Effector memory CD4-positive, alpha-beta T cell (primary cell): ENCODE results near the gene TLCD3B.

Source experiments
- DNase-seq, 3 donors: peaks; one replicate each; pipeline ENCODE4 v3.0.0-alpha.2; 2020
- H3K27ac ChIP-seq: 2 replicates; pipeline ENCODE4 v1.7.0; 2013; ENCODE audit warnings: mild to moderate bottlenecking, low read length, moderate library complexity; ENCODE audit not compliant: insufficient read depth, poor library complexity, severe bottlenecking
- H3K27me3 ChIP-seq: replicated peaks from 2 replicates; pipeline ENCODE4 v1.7.0; 2013; ENCODE audit warnings: mild to moderate bottlenecking, low read length; ENCODE audit not compliant: insufficient read depth, control insufficient read depth, poor library complexity, severe bottlenecking
- H3K36me3 ChIP-seq: 2 replicates; pipeline ENCODE4 v1.7.0; 2013; ENCODE audit warnings: mild to moderate bottlenecking, low read length, moderate library complexity; ENCODE audit not compliant: control insufficient read depth, insufficient read depth
- H3K4me1 ChIP-seq: 2 replicates; pipeline ENCODE4 v1.7.0; 2013; ENCODE audit warnings: low read length, mild to moderate bottlenecking; ENCODE audit not compliant: control insufficient read depth, insufficient read depth, poor library complexity, severe bottlenecking
- H3K4me3 ChIP-seq: 2 replicates; pipeline ENCODE4 v1.7.0; 2013; ENCODE audit warnings: low read length, low read depth, mild to moderate bottlenecking; ENCODE audit not compliant: insufficient read depth, poor library complexity, severe bottlenecking
- H3K9me3 ChIP-seq: 2 replicates; pipeline ENCODE4 v1.7.0; 2013; ENCODE audit warnings: mild to moderate bottlenecking, low read length, moderate library complexity; ENCODE audit not compliant: control insufficient read depth
- total RNA-seq, 3 donors: gene quantifications; one replicate each; lab custom pipeline; 2026; lab: John Stamatoyannopoulos, UW

TLCD3B gene, protein sequence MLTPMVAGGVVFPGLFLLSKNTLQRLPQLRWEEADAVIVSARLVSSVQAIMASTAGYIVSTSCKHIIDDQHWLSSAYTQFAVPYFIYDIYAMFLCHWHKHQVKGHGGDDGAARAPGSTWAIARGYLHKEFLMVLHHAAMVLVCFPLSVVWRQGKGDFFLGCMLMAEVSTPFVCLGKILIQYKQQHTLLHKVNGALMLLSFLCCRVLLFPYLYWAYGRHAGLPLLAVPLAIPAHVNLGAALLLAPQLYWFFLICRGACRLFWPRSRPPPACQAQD
- total RNA-seq: 0 to 0.17 (median 0) reads per million in 3 donors

DNA sequence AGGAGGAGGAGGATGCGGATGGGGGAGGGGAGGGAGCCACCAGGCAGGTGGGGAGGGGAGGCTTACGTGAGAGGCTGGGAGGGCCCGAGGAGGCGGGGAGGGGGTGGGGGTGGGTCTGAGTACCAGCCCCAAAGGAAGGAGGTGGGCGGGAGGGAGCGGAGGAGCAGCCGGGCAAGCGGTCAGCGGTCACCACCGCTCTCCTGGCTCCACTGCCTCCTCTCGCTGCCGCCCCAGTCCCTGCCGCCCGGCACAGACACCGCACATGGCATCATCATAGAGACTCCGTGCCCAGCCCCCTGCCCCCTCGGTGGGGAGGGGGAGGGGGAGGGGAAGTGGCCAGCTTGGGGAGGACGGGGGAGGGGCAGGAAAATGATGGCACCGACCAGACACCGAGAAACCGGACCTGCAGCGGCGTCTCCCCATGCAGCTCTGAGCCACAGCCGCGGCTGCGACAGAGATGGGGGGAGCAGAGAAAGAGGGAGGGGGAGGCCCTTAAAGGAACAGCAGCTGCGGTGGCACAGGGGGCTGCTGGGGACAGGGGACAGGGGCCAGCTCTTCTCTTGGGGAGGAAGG, at the start of gene TLCD3B:
TSS of gene TLCD3B (minus strand) at position 431 of the 573 bp plus-strand sequence. CDS start 744 bp downstream, outside the sequence.
- H3K4me1 ChIP-seq: no peaks in the 10 kb centered on the region
- H3K27me3 ChIP-seq: peaks cover 25% of the 10 kb centered on the region
- no peak for DNase-seq
- no peak within 1 kb of the TSS for H3K4me3 ChIP-seq
- H3K27ac ChIP-seq: no peak within 1 kb of the TSS
- no peaks in the 10 kb centered on the region for H3K36me3 ChIP-seq
- H3K9me3 ChIP-seq: no peaks in the 10 kb centered on the region

DNA sequence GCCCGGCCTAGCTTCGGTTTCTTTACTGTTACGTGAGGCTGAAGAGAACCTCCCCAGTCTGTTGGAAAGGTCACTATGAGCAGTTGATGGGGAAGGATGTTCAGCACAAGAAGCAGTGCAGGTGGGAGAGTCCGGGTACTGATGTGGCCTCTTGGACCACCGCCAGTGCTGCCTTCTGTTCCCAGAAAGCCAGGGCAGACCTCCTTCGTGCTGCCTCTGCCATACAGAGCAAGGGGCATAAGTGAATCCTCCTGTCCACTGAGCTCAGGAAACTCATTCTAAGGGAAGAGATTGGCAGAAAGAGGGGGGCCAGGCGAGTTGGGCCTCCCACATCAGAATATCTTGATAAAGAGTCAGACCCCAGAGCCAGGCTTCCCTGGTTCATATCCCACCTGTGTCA, 48.4 kb upstream of the TLCD3B start:
- no peaks in the 10 kb centered on the region for H3K9me3 ChIP-seq
- H3K27ac ChIP-seq: no peak overlapping the region
- peaks cover 12% of the 10 kb centered on the region for H3K4me1 ChIP-seq
- H3K4me3 ChIP-seq: no peak overlapping the region
- no peak for DNase-seq
- peaks cover 63% of the 10 kb centered on the region for H3K36me3 ChIP-seq
- H3K27me3 ChIP-seq: no peaks in the 10 kb centered on the region

DNA sequence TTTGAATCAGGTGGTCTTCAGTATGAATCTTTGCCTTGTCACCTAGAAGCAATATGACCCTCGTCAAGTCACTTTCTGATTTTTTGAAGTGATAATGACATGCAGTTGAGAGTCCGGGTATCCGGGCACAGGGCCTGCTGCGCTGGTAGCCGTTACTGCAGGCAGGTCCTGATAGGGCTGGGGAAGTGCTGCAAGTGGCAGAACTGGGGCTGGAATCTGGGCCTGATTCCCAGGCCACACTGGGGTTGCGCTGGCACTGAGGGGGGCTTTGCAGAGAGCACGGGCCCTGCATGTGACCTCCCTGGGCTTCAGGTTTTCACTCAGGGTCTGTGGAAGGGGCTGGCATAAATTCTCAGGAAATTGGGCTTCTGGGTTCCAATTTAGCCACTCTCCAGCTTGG, 47.7 kb upstream of the TLCD3B start:
- no peak for DNase-seq
- peaks cover 55% of the 10 kb centered on the region for H3K36me3 ChIP-seq
- no peaks in the 10 kb centered on the region for H3K27me3 ChIP-seq
- H3K4me3 ChIP-seq: no peak overlapping the region
- peaks cover 12% of the 10 kb centered on the region for H3K4me1 ChIP-seq
- no peaks in the 10 kb centered on the region for H3K9me3 ChIP-seq
- H3K27ac ChIP-seq: no peak overlapping the region

DNA sequence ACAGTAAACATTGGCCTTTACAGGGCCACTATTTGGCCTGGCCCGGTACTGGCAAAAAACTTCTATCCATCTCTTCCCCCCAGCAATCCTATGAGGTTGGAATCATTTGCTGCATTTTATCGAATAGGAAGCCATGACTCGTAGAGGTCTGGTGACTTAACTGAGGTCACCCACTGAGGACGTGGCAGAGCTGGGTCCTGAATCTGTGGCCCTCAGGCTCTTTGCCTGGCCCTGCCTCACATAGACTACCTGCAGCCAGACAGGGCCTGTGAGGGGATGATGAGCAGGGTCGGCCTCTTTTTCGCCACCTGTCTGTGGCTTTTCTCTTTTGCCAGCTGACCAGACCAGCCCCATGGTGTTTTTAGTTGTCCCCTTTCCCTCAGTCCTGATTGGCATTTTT, 46.6 kb upstream of the TLCD3B start:
- no peak for DNase-seq
- no peaks in the 10 kb centered on the region for H3K9me3 ChIP-seq
- H3K36me3 ChIP-seq: peaks cover 44% of the 10 kb centered on the region
- no peak overlapping the region for H3K4me3 ChIP-seq
- no peak overlapping the region for H3K27ac ChIP-seq
- peaks cover 12% of the 10 kb centered on the region for H3K4me1 ChIP-seq
- H3K27me3 ChIP-seq: no peaks in the 10 kb centered on the region

DNA sequence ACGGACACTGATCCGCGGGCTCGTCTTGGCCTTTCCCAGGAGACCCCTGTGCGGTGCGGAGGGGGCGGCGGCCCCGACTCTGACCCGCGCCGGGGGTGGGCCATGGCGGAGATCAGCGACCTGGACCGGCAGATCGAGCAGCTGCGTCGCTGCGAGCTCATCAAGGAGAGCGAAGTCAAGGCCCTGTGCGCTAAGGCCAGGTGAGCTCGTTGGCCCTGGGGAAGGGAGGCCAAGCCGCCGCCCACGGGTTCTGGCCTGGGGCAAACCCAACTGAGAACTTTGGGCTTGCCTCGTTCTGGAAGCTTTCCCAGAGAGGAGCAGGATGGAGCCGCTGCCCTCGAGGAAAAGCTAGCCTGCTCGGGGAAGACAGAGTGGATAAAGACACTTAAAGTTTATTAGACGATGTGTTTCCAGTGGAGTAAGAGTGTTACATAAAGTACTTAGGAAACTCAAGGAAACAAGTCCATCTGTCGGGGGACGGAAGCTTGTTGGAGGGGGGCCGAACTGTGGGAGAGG, 45.3 kb upstream of the TLCD3B start:
- Histone ChIP-seq H3K27ac (peak overlapping the region; percentile 83), H3K27me3 (no peaks in the 10 kb centered on the region), H3K4me3 (peak overlapping the region; percentile 87), H3K36me3 (peaks cover 40% of the 10 kb centered on the region), H3K4me1 (peaks cover 12% of the 10 kb centered on the region), H3K9me3 (no peaks in the 10 kb centered on the region)
- no peak for DNase-seq

DNA sequence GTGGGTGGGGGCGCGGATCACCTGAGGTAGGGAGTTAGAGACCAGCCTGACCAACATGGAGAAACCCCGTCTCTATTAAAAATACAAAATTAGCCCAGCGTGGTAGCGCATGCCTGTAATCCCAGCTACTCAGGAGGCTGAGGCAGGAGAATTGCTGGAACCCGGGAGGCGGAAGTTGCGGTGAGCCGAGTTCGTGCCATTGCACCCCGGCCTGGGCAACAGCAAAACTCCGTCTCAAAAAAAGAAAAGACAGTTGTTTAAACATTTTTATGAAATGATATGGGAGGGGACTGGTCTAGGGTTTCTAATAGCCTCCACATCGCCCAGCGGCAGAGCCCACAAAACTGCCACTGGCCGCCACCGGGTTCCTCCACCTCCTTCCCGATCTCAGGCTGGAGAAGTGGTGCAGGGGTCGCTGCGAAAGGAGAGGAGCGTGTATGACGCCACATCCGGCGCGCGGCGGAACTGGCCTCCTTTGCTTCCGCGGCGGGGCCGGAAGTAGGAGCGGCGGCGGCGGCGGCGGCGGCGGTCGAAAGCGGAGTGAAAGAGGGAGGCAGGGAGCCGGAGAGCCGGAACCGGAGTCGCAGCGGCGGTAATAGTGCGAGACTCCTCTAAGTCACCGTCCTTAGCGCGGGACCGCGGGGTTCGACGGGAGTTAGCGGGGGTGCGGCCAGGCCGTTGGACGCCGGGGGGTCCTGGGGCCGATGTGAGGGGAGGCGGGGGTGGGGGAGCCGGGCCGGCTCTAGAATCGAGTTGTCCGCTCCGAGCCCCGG, 44.6 kb upstream of the TLCD3B start, which contains the start of gene PPP4C:
TSS of gene PPP4C (plus strand) at position 492 of the 773 bp plus-strand sequence. CDS start 384 bp downstream, outside the sequence.
- Histone ChIP-seq H3K36me3 (peaks cover 39% of the 10 kb centered on the region), H3K27me3 (no peaks in the 10 kb centered on the region), H3K4me1 (peaks cover 12% of the 10 kb centered on the region), H3K4me3 (peak within 1 kb of the TSS; percentile 87), H3K27ac (peak within 1 kb of the TSS; percentile 83), H3K9me3 (no peaks in the 10 kb centered on the region)
- DNase-seq: peak; percentile 84 to 88 (median 88)

DNA sequence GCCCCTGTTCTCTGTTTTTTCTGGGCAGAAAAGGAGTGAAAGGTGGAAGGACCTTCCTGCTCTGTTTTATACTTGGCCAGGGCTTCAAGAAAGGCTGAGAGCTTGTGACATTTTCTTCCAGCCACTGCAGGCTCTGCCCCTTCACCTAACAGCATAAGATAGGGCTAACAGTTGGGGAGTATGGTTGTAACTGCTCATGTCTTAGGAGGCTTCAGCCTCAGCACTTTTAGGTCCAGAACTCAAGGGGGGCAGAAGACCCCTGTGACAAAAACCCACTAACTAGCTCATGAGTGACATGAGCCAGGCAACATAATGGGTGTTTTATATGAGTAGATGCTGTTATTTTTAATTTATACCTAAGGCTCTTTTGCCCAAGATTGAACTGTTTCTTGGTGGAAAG, 39.4 kb upstream of the TLCD3B start:
- H3K27me3 ChIP-seq: no peaks in the 10 kb centered on the region
- H3K4me1 ChIP-seq: peaks cover 23% of the 10 kb centered on the region
- no peak overlapping the region for H3K4me3 ChIP-seq
- H3K27ac ChIP-seq: no peak overlapping the region
- peaks cover 46% of the 10 kb centered on the region for H3K36me3 ChIP-seq
- DNase-seq: no peak
- no peaks in the 10 kb centered on the region for H3K9me3 ChIP-seq

DNA sequence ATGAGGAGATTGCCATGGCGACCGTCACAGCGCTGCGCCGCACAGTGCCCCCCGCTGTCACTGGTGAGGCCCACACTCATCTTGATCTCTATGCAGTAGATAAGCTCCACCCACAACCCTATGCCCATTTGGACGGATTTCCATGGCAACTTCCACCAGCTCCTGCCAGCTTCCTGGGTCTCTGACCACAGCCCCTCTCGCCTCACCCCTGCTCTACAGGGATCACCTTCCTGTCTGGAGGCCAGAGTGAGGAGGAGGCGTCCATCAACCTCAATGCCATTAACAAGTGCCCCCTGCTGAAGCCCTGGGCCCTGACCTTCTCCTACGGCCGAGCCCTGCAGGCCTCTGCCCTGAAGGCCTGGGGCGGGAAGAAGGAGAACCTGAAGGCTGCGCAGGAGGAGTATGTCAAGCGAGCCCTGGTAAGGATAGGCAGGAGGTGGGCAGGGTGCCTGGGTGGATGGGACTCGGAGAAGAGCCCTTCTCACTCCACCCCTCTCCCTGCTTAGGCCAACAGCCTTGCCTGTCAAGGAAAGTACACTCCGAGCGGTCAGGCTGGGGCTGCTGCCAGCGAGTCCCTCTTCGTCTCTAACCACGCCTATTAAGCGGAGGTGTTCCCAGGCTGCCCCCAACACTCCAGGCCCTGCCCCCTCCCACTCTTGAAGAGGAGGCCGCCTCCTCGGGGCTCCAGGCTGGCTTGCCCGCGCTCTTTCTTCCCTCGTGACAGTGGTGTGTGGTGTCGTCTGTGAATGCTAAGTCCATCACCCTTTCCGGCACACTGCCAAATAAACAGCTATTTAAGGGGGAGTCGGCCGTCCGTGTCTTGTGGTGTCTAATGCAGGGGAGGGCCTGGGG, 38.8 kb upstream of the TLCD3B start:
- DNase-seq: no peak
- H3K4me1 ChIP-seq: peaks cover 23% of the 10 kb centered on the region
- H3K9me3 ChIP-seq: no peaks in the 10 kb centered on the region
- no peaks in the 10 kb centered on the region for H3K27me3 ChIP-seq
- H3K27ac ChIP-seq: no peak overlapping the region
- no peak overlapping the region for H3K4me3 ChIP-seq
- peaks cover 46% of the 10 kb centered on the region for H3K36me3 ChIP-seq
